Measurements from ENCODE around the gene DYRK2.

DYRK2 gene

DNA sequence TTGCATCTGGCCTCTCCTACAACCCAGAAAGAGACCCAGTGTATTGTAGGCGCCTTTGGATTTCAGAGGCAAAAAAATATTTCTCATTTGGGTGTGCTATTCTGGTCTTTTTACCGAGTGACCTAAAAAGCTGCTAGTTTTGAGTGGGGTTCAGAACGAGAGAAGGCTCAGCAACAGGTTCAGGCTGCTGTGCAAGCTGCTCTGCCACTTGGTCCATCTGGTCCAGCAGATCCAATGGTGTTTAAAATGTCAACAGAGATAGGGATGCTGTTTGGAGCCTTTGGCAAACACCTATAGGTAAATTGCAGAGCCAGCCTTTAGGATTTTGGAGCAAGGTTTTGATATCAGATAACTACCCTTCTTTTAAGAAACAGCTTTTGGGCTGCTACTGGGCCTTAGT is 25.3 kb upstream of the DYRK2 start:
- no peak overlapping the region for H3K27ac ChIP-seq (ENCODE audit: low read depth, low read length)
- H3K27me3 ChIP-seq (ENCODE audit: low read length) = no peaks in the 10 kb centered on the region
- H2AFZ ChIP-seq (ENCODE audit: low read depth, low read length, severe bottlenecking) = no peak overlapping the region
- no peaks in the 10 kb centered on the region for H3K79me2 ChIP-seq (ENCODE audit: insufficient read depth, low read length)
- no peak for TF ChIP-seq EZH2phosphoT487 (conservative IDR thresholded peaks at IDR 0.05; ENCODE audit: low read length)
- TF ChIP-seq, protein P1, sequence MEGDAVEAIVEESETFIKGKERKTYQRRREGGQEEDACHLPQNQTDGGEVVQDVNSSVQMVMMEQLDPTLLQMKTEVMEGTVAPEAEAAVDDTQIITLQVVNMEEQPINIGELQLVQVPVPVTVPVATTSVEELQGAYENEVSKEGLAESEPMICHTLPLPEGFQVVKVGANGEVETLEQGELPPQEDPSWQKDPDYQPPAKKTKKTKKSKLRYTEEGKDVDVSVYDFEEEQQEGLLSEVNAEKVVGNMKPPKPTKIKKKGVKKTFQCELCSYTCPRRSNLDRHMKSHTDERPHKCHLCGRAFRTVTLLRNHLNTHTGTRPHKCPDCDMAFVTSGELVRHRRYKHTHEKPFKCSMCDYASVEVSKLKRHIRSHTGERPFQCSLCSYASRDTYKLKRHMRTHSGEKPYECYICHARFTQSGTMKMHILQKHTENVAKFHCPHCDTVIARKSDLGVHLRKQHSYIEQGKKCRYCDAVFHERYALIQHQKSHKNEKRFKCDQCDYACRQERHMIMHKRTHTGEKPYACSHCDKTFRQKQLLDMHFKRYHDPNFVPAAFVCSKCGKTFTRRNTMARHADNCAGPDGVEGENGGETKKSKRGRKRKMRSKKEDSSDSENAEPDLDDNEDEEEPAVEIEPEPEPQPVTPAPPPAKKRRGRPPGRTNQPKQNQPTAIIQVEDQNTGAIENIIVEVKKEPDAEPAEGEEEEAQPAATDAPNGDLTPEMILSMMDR (IDR thresholded peaks at IDR 0.05; ENCODE audit: insufficient read depth, low read length, poor library complexity, severe bottlenecking) = no peak
- no peak overlapping the region for H3K9ac ChIP-seq (ENCODE audit: low read length)
- H4K20me1 ChIP-seq (ENCODE audit: low read depth, low read length) = no peaks in the 10 kb centered on the region
- H3K4me3 ChIP-seq (ENCODE audit: insufficient read depth, low read length, poor library complexity, severe bottlenecking) = no peak overlapping the region
- H3K9me3 ChIP-seq (ENCODE audit: insufficient read depth, low read length) = no peaks in the 10 kb centered on the region
- no peak overlapping the region for H3K4me2 ChIP-seq (ENCODE audit: low read depth, low read length, poor library complexity, severe bottlenecking)
- no peaks in the 10 kb centered on the region for H3K9me2 ChIP-seq (replicated peaks; ENCODE audit: insufficient read depth, low read length)
- H3K36me3 ChIP-seq (ENCODE audit: low read length) = no peaks in the 10 kb centered on the region
- H3F3A ChIP-seq (ENCODE audit: insufficient read depth) = no peaks in the 10 kb centered on the region

DNA sequence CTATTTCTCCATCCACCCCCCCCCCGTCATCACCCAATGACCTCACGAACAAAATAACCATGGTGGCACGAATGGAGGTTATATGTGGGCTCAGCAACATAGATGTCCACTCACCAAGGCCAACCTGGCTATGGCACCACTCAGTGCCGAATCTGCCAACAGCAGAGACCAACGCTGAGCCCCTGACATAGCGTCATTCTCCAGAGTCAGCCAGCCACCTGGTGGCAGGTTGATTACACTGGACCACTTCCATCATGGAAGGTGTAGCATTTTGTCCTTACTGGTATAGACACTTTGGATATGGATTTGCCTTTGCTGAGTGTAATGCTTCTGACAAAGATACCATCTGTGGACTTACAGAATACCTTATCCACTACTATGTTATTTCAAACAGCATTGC is 24.2 kb upstream of the DYRK2 start:
- no peaks in the 10 kb centered on the region for H3K9me3 ChIP-seq (ENCODE audit: insufficient read depth, low read length)
- no peaks in the 10 kb centered on the region for H3K79me2 ChIP-seq (ENCODE audit: insufficient read depth, low read length)
- no peak overlapping the region for H3K4me2 ChIP-seq (ENCODE audit: low read depth, low read length, poor library complexity, severe bottlenecking)
- H4K20me1 ChIP-seq (ENCODE audit: low read depth, low read length) = no peaks in the 10 kb centered on the region
- H3K27me3 ChIP-seq (ENCODE audit: low read length) = no peaks in the 10 kb centered on the region
- H3F3A ChIP-seq (ENCODE audit: insufficient read depth) = no peaks in the 10 kb centered on the region
- H3K4me3 ChIP-seq (ENCODE audit: insufficient read depth, low read length, poor library complexity, severe bottlenecking) = no peak overlapping the region
- TF ChIP-seq, protein P1 (IDR thresholded peaks at IDR 0.05; ENCODE audit: insufficient read depth, low read length, poor library complexity, severe bottlenecking) = no peak
- TF ChIP-seq EZH2phosphoT487 (conservative IDR thresholded peaks at IDR 0.05; ENCODE audit: low read length) = no peak
- H3K36me3 ChIP-seq (ENCODE audit: low read length) = no peaks in the 10 kb centered on the region
- no peaks in the 10 kb centered on the region for H3K9me2 ChIP-seq (replicated peaks; ENCODE audit: insufficient read depth, low read length)
- H3K27ac ChIP-seq (ENCODE audit: low read depth, low read length) = no peak overlapping the region
- no peak overlapping the region for H2AFZ ChIP-seq (ENCODE audit: low read depth, low read length, severe bottlenecking)
- H3K9ac ChIP-seq (ENCODE audit: low read length) = no peak overlapping the region

DNA sequence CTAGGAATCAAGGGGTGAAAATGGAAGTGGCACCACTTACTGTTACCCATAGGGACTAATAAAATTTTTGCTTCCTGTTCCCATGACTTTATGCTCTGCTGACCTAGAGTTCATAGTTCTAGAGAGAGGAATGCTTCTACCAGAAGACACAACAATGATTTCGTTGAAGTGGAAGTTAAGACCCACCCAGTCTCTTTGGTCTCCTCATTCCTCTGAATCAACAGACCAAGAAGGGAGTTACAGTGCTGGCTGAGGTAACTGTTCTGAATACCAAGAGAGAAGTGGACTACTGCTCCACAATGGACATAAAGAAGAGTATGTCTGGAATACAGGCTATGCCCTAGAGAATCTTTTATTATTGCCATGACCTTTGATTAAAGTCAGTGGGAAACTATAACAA is 23.5 kb upstream of the DYRK2 start:
- Histone ChIP-seq H3K9me3 (ENCODE audit: insufficient read depth, low read length) (no peaks in the 10 kb centered on the region), H3K9ac (ENCODE audit: low read length) (no peak overlapping the region), H3K4me2 (ENCODE audit: low read depth, low read length, poor library complexity, severe bottlenecking) (no peak overlapping the region), H3F3A (ENCODE audit: insufficient read depth) (no peaks in the 10 kb centered on the region), H3K27me3 (ENCODE audit: low read length) (no peaks in the 10 kb centered on the region), H2AFZ (ENCODE audit: low read depth, low read length, severe bottlenecking) (no peak overlapping the region), H3K79me2 (ENCODE audit: insufficient read depth, low read length) (no peaks in the 10 kb centered on the region), H3K27ac (ENCODE audit: low read depth, low read length) (no peak overlapping the region), H3K9me2 (replicated peaks; ENCODE audit: insufficient read depth, low read length) (no peaks in the 10 kb centered on the region), H3K4me3 (ENCODE audit: insufficient read depth, low read length, poor library complexity, severe bottlenecking) (no peak overlapping the region), H4K20me1 (ENCODE audit: low read depth, low read length) (no peaks in the 10 kb centered on the region), H3K36me3 (ENCODE audit: low read length) (no peaks in the 10 kb centered on the region)
- TF ChIP-seq, protein P1 (IDR thresholded peaks at IDR 0.05; ENCODE audit: insufficient read depth, low read length, poor library complexity, severe bottlenecking) = no peak
- TF ChIP-seq EZH2phosphoT487 (conservative IDR thresholded peaks at IDR 0.05; ENCODE audit: low read length) = no peak

Measured in SU-DHL-6 (cell line).